Testis (tissue), 3 donors: Measurements from ENCODE around the gene UGT1A9. TPM values are rescaled to one million over a fixed set of nuclear protein-coding genes. Genes with fewer than 3 reads are reported as not detected.

ENCODE experiments used
- DNase-seq: peaks from one replicate; pipeline ENCODE4 v3.0.0-alpha.2; 2019
- H3K27ac ChIP-seq, 2 donors: fragments of 200-600 bp; sonication (generic); one replicate each; pipeline ENCODE4 v1.5.1; 2019
- H3K27me3 ChIP-seq: fragments of 200-600 bp; sonication (generic); one replicate; pipeline ENCODE4 v1.5.1; 2019
- H3K36me3 ChIP-seq: fragments of 200-600 bp; sonication (generic); one replicate; pipeline ENCODE4 v1.5.1; 2017; ENCODE audit warnings: low read depth; ENCODE audit errors: missing control alignments
- H3K4me1 ChIP-seq: fragments of 200-600 bp; sonication (generic); one replicate; pipeline ENCODE4 v1.5.1; 2019
- H3K4me3 ChIP-seq, 2 donors: fragments of 200-600 bp; sonication (generic); one replicate each; pipeline ENCODE4 v1.5.1; 2017 to 2019
- H3K9me3 ChIP-seq: fragments of 200-600 bp; sonication (generic); one replicate; pipeline ENCODE4 v1.5.1; 2017
- CTCF ChIP-seq, 3 experiments: fragments of 450-650 bp in 2 of 3; fragments of 200-600 bp in 1 of 3; sonication (generic) in 1 of 3; IDR thresholded peaks; one replicate each; pipeline ENCODE4 v1.5.1; 2016 to 2019; ENCODE audit warnings: antibody characterized with exemption in 3 of 3, mild to moderate bottlenecking in 2 of 3, moderate library complexity in 1 of 3
- POLR2A ChIP-seq: fragments of 450-650 bp; IDR thresholded peaks from one replicate; pipeline ENCODE4 v1.6.1; 2017; ENCODE audit warnings: antibody characterized with exemption, mild to moderate bottlenecking, moderate library complexity
- WGBS, 2 donors: methylation state at CpG; one replicate each; pipeline ENCODE4 v1.1.5; 2018; 5-methylcytosine and 5-hydroxymethylcytosine counted together
- intact Hi-C: fragments of 100-400 bp; cut with DNase I; formaldehyde crosslinking; loops from one replicate; pipeline ENCODE4 v1.15.1; 2023; ENCODE audit warnings: low total_unique reads
- polyA plus RNA-seq: library from polyadenylated mRNA; stranded (reverse); fragments of 350-450 nt; fragmentation: Illumina TruSeq; extraction: RNeasy Lipid Tissue Mini Kit (QIAGEN cat#74804); gene quantifications from one replicate; pipeline ENCODE4 v1.2.3, GENCODE V29; 2014; ENCODE audit warnings: low read depth, low replicate concordance; ENCODE audit not compliant: insufficient read depth
- total RNA-seq, 2 donors: library from RNA; depleted of rRNA; stranded (reverse); fragments of >200 nt; gene quantifications; one replicate each; pipeline ENCODE4 v1.2.3, GENCODE V29; 2016

UGT1A9 gene
- total and polyA plus RNA-seq, 3 donors from 2014 or later = not detected

DNA sequence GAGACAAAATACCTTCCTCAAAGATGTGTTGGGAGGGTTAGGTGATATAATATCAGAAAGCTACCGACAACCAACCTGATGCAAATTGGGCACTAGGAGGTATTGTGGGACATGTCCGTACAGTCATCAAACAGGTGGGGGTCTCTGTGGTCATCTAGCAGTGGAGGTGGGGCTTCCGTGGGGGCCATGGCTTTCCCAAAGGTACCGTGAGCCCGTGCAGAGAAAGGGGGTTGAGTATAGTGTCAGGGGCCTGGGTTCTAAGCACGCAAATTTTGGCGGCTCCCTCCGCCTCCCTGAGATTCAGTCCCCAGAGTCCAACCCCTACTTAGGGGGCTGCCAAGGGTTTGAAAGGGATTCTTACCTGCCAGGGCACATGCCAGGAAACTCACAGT lies 150.0 kb downstream of the UGT1A9 start:
- H3K27me3 ChIP-seq = no peaks in the 10 kb centered on the region
- H3K4me1 ChIP-seq = no peaks in the 10 kb centered on the region
- WGBS, 2 donors = 92 to 95% methylated on average over 8 of the region's 8 CpGs
- TF ChIP-seq CTCF (IDR thresholded peaks at IDR 0.05) (no peak), POLR2A (no peak)
- H3K4me3 ChIP-seq = no peak overlapping the region
- H3K27ac ChIP-seq = no peak overlapping the region
- no peaks in the 10 kb centered on the region for H3K36me3 ChIP-seq
- no peaks in the 10 kb centered on the region for H3K9me3 ChIP-seq
- DNase-seq = no peak
- intact Hi-C loops = no loop called here

DNA sequence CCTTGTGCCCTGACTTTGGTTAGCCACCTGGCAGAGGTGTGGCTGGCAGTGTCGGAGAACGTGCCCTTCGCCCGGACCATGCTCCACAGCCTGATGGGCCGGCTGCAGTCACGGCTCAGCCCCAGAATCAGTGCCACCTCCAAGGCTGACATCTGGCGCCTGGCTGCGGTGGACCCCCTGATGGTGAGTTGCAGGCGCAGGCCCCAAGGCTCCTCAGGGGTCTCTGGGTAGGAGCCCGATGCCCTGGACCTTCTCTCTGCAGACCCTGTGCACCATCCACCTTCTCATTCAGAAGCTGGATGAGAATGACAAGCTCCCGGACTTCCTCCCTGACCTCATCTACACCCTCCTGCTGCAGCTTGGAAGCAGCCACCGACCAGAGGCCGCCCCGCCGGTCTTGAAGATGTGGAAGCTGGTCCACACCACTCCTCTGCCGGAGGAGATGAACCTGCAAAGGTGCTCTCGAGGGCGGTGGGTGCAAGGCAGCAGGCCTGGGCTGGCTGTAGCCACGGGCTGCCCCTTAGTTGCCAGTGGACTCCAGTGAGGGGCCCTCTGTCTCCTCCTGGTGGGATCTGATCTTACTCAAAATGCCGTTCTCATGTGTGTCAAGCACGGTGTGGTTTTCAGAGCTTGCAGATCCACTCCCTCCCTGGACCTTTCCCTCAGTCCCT lies 150.5 kb downstream of the UGT1A9 start:
- DNase-seq = no peak

More for the DNA sequence above, 150.5 kb downstream of the UGT1A9 start:
- TF ChIP-seq CTCF (IDR thresholded peaks at IDR 0.05) (no peak), POLR2A (no peak)
- intact Hi-C loops = no loop called here
- no peak overlapping the region for H3K27ac ChIP-seq
- no peaks in the 10 kb centered on the region for H3K36me3 ChIP-seq
- no peak overlapping the region for H3K4me3 ChIP-seq
- no peaks in the 10 kb centered on the region for H3K27me3 ChIP-seq
- 82 to 92% methylated on average over 12 to 21 of the region's 21 CpGs for WGBS, 2 donors
- no peaks in the 10 kb centered on the region for H3K9me3 ChIP-seq
- no peaks in the 10 kb centered on the region for H3K4me1 ChIP-seq

Other genes with a start within 250 kb of the UGT1A9 start
- 10 to 100 TPM; 70.2 to 87.3 TPM for gene USP40, start 105.1 kb upstream of the UGT1A9 start, total RNA-seq
- gene USP40, start 105.1 kb upstream of the UGT1A9 start, polyA plus RNA-seq = 42.0 TPM
- under 1 TPM in 1 of 2 donors, not detected in 1; 0.19 TPM for gene UGT1A8, start 54.3 kb upstream of the UGT1A9 start, total RNA-seq
- gene UGT1A8, start 54.3 kb upstream of the UGT1A9 start, polyA plus RNA-seq = not detected
- under 1 TPM; 0.31 to 0.68 TPM for gene UGT1A10, start 35.5 kb upstream of the UGT1A9 start, total RNA-seq
- 0.29 TPM for gene UGT1A10, start 35.5 kb upstream of the UGT1A9 start, polyA plus RNA-seq
- gene UGT1A7, start 10.0 kb downstream of the UGT1A9 start, total RNA-seq = under 1 TPM in 1 of 2 donors, not detected in 1; 0.19 TPM
- not detected for gene UGT1A7, start 10.0 kb downstream of the UGT1A9 start, polyA plus RNA-seq
- gene UGT1A6, start 21.0 kb downstream of the UGT1A9 start, total RNA-seq = under 1 TPM in 1 of 2 donors, not detected in 1; 0.74 TPM
- 3.0 TPM for gene UGT1A6, start 21.0 kb downstream of the UGT1A9 start, polyA plus RNA-seq
- under 1 TPM in 1 of 2 donors, not detected in 1; 0.16 TPM for gene UGT1A5, start 41.0 kb downstream of the UGT1A9 start, total RNA-seq
- not detected for gene UGT1A5, start 41.0 kb downstream of the UGT1A9 start, polyA plus RNA-seq
- not detected for gene UGT1A4, start 46.8 kb downstream of the UGT1A9 start, total RNA-seq
- gene UGT1A4, start 46.8 kb downstream of the UGT1A9 start, polyA plus RNA-seq = 0.25 TPM
- gene UGT1A3, start 57.1 kb downstream of the UGT1A9 start, total RNA-seq = not detected
- not detected for gene UGT1A3, start 57.1 kb downstream of the UGT1A9 start, polyA plus RNA-seq
- gene UGT1A1, start 88.4 kb downstream of the UGT1A9 start, total RNA-seq = under 1 TPM; 0.24 to 0.31 TPM
- 0.34 TPM for gene UGT1A1, start 88.4 kb downstream of the UGT1A9 start, polyA plus RNA-seq
- gene MROH2A, start 106.4 kb downstream of the UGT1A9 start, total RNA-seq = 10 to 100 TPM in 1 of 2 donors, 1 to 10 TPM in 1; 5.3 to 10.7 TPM
- 5.1 TPM for gene MROH2A, start 106.4 kb downstream of the UGT1A9 start, polyA plus RNA-seq
- gene HJURP, start 182.6 kb downstream of the UGT1A9 start, total RNA-seq = 10 to 100 TPM; 10.2 to 13.9 TPM
- gene HJURP, start 182.6 kb downstream of the UGT1A9 start, polyA plus RNA-seq = 30.2 TPM
- 1 to 10 TPM in 1 of 2 donors, under 1 TPM in 1; 0.79 to 2.2 TPM for gene TRPM8, start 245.5 kb downstream of the UGT1A9 start, total RNA-seq
- 5.2 TPM for gene TRPM8, start 245.5 kb downstream of the UGT1A9 start, polyA plus RNA-seq